ENCODE results near the gene COG7.

COG7 gene

DNA sequence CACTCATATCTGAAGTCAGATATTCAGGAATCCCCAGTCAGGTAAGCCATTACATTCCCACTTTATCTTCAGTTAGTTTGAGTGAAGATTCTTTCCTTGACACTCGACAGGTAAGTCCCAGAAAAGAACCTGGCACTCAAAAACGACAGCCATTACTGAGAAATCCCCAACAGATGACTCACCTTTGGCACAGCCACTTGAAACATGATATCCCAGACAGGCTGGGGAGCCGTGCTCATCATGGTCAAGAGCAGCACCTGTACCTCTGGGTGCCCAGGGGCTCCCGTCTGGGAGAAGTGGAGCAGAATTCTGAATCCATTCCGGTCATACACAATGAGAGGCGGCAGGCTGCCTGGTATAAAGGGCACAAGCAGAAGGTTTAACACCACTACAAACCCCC is 16.8 kb upstream of the COG7 start:
- no peaks in the 10 kb centered on the region for H3K4me1 ChIP-seq (ENCODE audit: control insufficient read depth, insufficient read depth, low read length)
- TF ChIP-seq ZNF157 (tag by site-specific recombination; IDR thresholded peaks at IDR 0.05) (no peak), SETDB1 (IDR thresholded peaks at IDR 0.05; ENCODE audit: insufficient read length, low read length) (no peak), ZNF433 (tag by site-specific recombination; IDR thresholded peaks at IDR 0.05; ENCODE audit: low read depth) (no peak), KLF8 (tag by site-specific recombination; IDR thresholded peaks at IDR 0.05) (0 out of 2 replicates have a peak, but pooled peaks have one; percentile 50), WT1 (tag by site-specific recombination; IDR thresholded peaks at IDR 0.05) (no peak), ZNF600 (tag by site-specific recombination; IDR thresholded peaks at IDR 0.05) (peak; percentile 67), ZNF747 (tag by site-specific recombination; IDR thresholded peaks at IDR 0.05) (no peak), ZNF514 (tag by site-specific recombination; IDR thresholded peaks at IDR 0.05) (no peak), ZNF629 (tag by site-specific recombination; IDR thresholded peaks at IDR 0.05) (peak; percentile 48; the same call in 1 of the 2 replicates), GFI1B (tag by site-specific recombination; IDR thresholded peaks at IDR 0.05) (no peak), ZNF555 (tag by site-specific recombination; conservative IDR thresholded peaks at IDR 0.05) (no peak), ZNF510 (tag by site-specific recombination; IDR thresholded peaks at IDR 0.05; ENCODE audit: insufficient replicate concordance) (no peak), PATZ1 (tag by site-specific recombination; IDR thresholded peaks at IDR 0.05) (peak; percentile 62), ZNF658 (tag by site-specific recombination; IDR thresholded peaks at IDR 0.05) (no peak), SCRT2 (tag by site-specific recombination; IDR thresholded peaks at IDR 0.05) (peak; percentile 92), ZNF707 (tag by site-specific recombination; IDR thresholded peaks at IDR 0.05) (no peak), ZNF266 (tag by site-specific recombination; IDR thresholded peaks at IDR 0.05; ENCODE audit: low read depth) (no peak), MZF1 (tag by site-specific recombination; IDR thresholded peaks at IDR 0.05; ENCODE audit: borderline replicate concordance) (peak; percentile 48; the same call in 1 of the 2 replicates), ZXDB (tag by site-specific recombination; IDR thresholded peaks at IDR 0.05) (peak; percentile 28; the same call in 1 of the 2 replicates), SCRT1 (tag by site-specific recombination; IDR thresholded peaks at IDR 0.05; ENCODE audit: borderline replicate concordance) (peak; percentile 55; the same call in 1 of the 2 replicates), ZBTB17 (tag by site-specific recombination; IDR thresholded peaks at IDR 0.05) (peak; percentile 44; the same call in 1 of the 2 replicates), GLI2 (tag by site-specific recombination; IDR thresholded peaks at IDR 0.05; ENCODE audit: borderline replicate concordance, low read depth) (no peak), SP7 (tag by site-specific recombination; IDR thresholded peaks at IDR 0.05) (0 out of 2 replicates have a peak, but pooled peaks have one; percentile 35)
- TF ChIP-seq, protein P1, sequence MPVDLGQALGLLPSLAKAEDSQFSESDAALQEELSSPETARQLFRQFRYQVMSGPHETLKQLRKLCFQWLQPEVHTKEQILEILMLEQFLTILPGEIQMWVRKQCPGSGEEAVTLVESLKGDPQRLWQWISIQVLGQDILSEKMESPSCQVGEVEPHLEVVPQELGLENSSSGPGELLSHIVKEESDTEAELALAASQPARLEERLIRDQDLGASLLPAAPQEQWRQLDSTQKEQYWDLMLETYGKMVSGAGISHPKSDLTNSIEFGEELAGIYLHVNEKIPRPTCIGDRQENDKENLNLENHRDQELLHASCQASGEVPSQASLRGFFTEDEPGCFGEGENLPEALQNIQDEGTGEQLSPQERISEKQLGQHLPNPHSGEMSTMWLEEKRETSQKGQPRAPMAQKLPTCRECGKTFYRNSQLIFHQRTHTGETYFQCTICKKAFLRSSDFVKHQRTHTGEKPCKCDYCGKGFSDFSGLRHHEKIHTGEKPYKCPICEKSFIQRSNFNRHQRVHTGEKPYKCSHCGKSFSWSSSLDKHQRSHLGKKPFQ (tag by site-specific recombination; IDR thresholded peaks at IDR 0.05) = no peak
- CTCF ChIA-PET = no interaction called here
- POLR2A ChIA-PET = no interaction called here
- H3K9me3 ChIP-seq (ENCODE audit: control insufficient read depth, insufficient read depth, low read depth, low read length) = no peaks in the 10 kb centered on the region
- no peak overlapping the region for H3K4me3 ChIP-seq (ENCODE audit: low read depth, low read length)
- no peak overlapping the region for H3K27ac ChIP-seq (ENCODE audit: extremely low read depth, low read depth, low read length)
- H3K36me3 ChIP-seq (ENCODE audit: control insufficient read depth in 2 of 2, insufficient read depth in 1 of 2, low read length in 2 of 2) = peaks cover 41 to 84% of the 10 kb centered on the region in 2 experiments
